HepG2 (cell line): ENCODE results near the gene ZNF503. TPM values are rescaled to one million over a fixed set of nuclear protein-coding genes. Genes with fewer than 3 reads are reported as not detected.

Experiments used
- ATAC-seq: fragments of 200-7000 bp; cut with Tn5 transposase; 3 replicates; pipeline ENCODE4 v1.9.1; 2020; ENCODE audit warnings: mild to moderate bottlenecking, moderate library complexity
- BruUV-seq: library from RNA; stranded (reverse); fragments of 400-500 nt; replicated peaks from 2 replicates; lab custom pipeline; 2021; lab: Mats Ljungman, UMichigan
- CTCF ChIA-PET: fragments of 300-600 bp; formaldehyde crosslinking; extraction: SDS; loops from one replicate; lab custom pipeline; 2021; ENCODE audit warnings: low total read pairs, inconsistent platforms, low intra/inter-chr PET ratio; lab: Yijun Ruan, JAX
- POLR2A ChIA-PET: fragments of 350-600 bp; sonication (Branson Sonifier 250); formaldehyde crosslinking; loops from one replicate; lab custom pipeline; 2020; ENCODE audit warnings: antibody characterized with exemption, inconsistent platforms; lab: Yijun Ruan, JAX
- DNase-seq: peaks from one replicate; pipeline ENCODE4 v3.0.0-alpha.2; 2015; ENCODE audit warnings: low spot score
- FAIRE-seq: peaks from 3 replicates; lab custom pipeline; 2011; peaks lifted over from hg19 to GRCh38; lab: Jason Lieb, UNC
- H2AFZ ChIP-seq: one replicate; pipeline ENCODE4 v1.6.1; 2011; ENCODE audit warnings: low read length, inconsistent platforms
- H3K27ac ChIP-seq: fragments of 300-600 bp; 3 replicates; pipeline ENCODE4 v1.8.0; 2011; ENCODE audit warnings: mixed run types, mild to moderate bottlenecking, mixed read lengths, low read length, inconsistent platforms; ENCODE audit not compliant: insufficient read depth; ENCODE audit errors: extremely low read length
- H3K27me3 ChIP-seq, 2 experiments: fragments of 200-600 bp in 1 of 2; 2 replicates in 1 of 2; 3 replicates in 1 of 2; pipeline versions ENCODE4 v1.6.0 to v1.8.0; 2011; ENCODE audit warnings: low read length in 2 of 2, mild to moderate bottlenecking in 2 of 2, moderate library complexity in 2 of 2, inconsistent platforms in 1 of 2; ENCODE audit not compliant: insufficient read depth in 2 of 2, control insufficient read depth in 1 of 2
- H3K36me3 ChIP-seq, 2 experiments: fragments of 200-600 bp in 1 of 2; replicated peaks in 1 of 2; 2 replicates in 1 of 2; 3 replicates in 1 of 2; pipeline versions ENCODE4 v1.5.1 to v1.8.0; 2011; ENCODE audit warnings: low read length in 2 of 2, inconsistent platforms in 1 of 2; ENCODE audit not compliant: insufficient read depth in 2 of 2, control insufficient read depth in 1 of 2
- H3K4me1 ChIP-seq: 2 replicates; pipeline ENCODE4 v1.5.1; 2012; ENCODE audit warnings: low read length, inconsistent platforms; ENCODE audit not compliant: insufficient read depth
- H3K4me2 ChIP-seq: 2 replicates; pipeline ENCODE4 v1.6.0; 2011; ENCODE audit warnings: low read depth, low read length, inconsistent platforms
- H3K4me3 ChIP-seq, 3 experiments: fragments of 200-600 bp in 1 of 3; sonication (generic), shearing (Covaris generic) in 1 of 3; replicated peaks in 1 of 3; 2 replicates each; pipeline ENCODE4 v1.5.1; 2011 to 2016; ENCODE audit warnings: low read length in 3 of 3, inconsistent platforms in 2 of 3, low read depth in 2 of 3, mild to moderate bottlenecking in 2 of 3, control low read depth in 1 of 3, mixed read lengths in 1 of 3; ENCODE audit not compliant: insufficient read depth in 1 of 3
- H3K79me2 ChIP-seq: one replicate; pipeline ENCODE4 v1.6.1; 2011; ENCODE audit warnings: low read length, inconsistent platforms; ENCODE audit not compliant: insufficient read depth
- H3K9ac ChIP-seq: 2 replicates; pipeline ENCODE4 v1.6.0; 2011; ENCODE audit warnings: mild to moderate bottlenecking, low read depth, low read length, inconsistent platforms; ENCODE audit not compliant: insufficient read depth
- H3K9me3 ChIP-seq: 2 replicates; pipeline ENCODE4 v1.5.1; 2012; ENCODE audit warnings: mild to moderate bottlenecking, low read length
- H4K20me1 ChIP-seq: 2 replicates; pipeline ENCODE4 v1.6.0; 2011; ENCODE audit warnings: inconsistent platforms, mild to moderate bottlenecking, low read length, moderate library complexity; ENCODE audit not compliant: insufficient read depth
- CEBPZ ChIP-seq: IDR thresholded peaks from 2 replicates; pipeline ENCODE4 v1.6.1; 2012; ENCODE audit warnings: low read length, improper control_type of control experiment
- DMTF1 ChIP-seq: sonication (generic); formaldehyde crosslinking; IDR thresholded peaks from 2 replicates; pipeline ENCODE4 v1.4.0; 2020; ENCODE audit warnings: mild to moderate bottlenecking, missing genetic modification reagents
- GPBP1L1 ChIP-seq: sonication (generic); formaldehyde crosslinking; IDR thresholded peaks from 2 replicates; pipeline ENCODE4 v1.5.0; 2020; ENCODE audit warnings: mild to moderate bottlenecking, missing genetic modification reagents
- KLF12 ChIP-seq: sonication (generic); formaldehyde crosslinking; IDR thresholded peaks from 2 replicates; pipeline ENCODE4 v1.4.0; 2020; ENCODE audit warnings: missing genetic modification reagents, borderline replicate concordance
- MAF1 ChIP-seq: sonication (generic); formaldehyde crosslinking; IDR thresholded peaks from 2 replicates; pipeline ENCODE4 v1.5.0; 2020; ENCODE audit warnings: missing genetic modification reagents, borderline replicate concordance
- MED8 ChIP-seq: sonication (generic); formaldehyde crosslinking; IDR thresholded peaks from 2 replicates; pipeline ENCODE4 v1.8.1; 2023; ENCODE audit warnings: mild to moderate bottlenecking, missing genetic modification reagents; ENCODE audit not compliant: insufficient replicate concordance
- NAIF1 ChIP-seq: sonication (generic); formaldehyde crosslinking; IDR thresholded peaks from 2 replicates; pipeline ENCODE4 v1.5.0; 2020; ENCODE audit warnings: mild to moderate bottlenecking, missing genetic modification reagents, borderline replicate concordance
- ZBTB34 ChIP-seq: sonication (generic); formaldehyde crosslinking; IDR thresholded peaks from 2 replicates; pipeline ENCODE4 v1.8.0; 2022; ENCODE audit warnings: mild to moderate bottlenecking, missing genetic modification reagents
- ZNF121 ChIP-seq: sonication (generic); formaldehyde crosslinking; IDR thresholded peaks from 2 replicates; pipeline ENCODE4 v1.5.0; 2020; ENCODE audit warnings: mild to moderate bottlenecking, missing genetic modification reagents
- ZNF569 ChIP-seq: sonication (generic); formaldehyde crosslinking; IDR thresholded peaks from 2 replicates; pipeline ENCODE4 v1.5.0; 2020; ENCODE audit warnings: mild to moderate bottlenecking, missing genetic modification reagents, moderate library complexity, borderline replicate concordance
- ZNF800 ChIP-seq: sonication (generic); formaldehyde crosslinking; IDR thresholded peaks from 2 replicates; pipeline ENCODE4 v1.4.0; 2020; ENCODE audit warnings: missing genetic modification reagents
- ZSCAN9 ChIP-seq: IDR thresholded peaks from 2 replicates; pipeline ENCODE4 v1.6.1; 2016; ENCODE audit warnings: borderline replicate concordance
- WGBS: methylation state at CpG from one replicate; pipeline ENCODE4 v1.1.6; 2017; ENCODE audit warnings: low lambda C conversion rate; 5-methylcytosine and 5-hydroxymethylcytosine counted together
- in situ Hi-C: cut with HindIII; loops from 2 replicates; pipeline ENCODE4 v1.10.0; 2017; ENCODE audit warnings: low pct_unique_long_range_greater_than_20kb; ENCODE audit not compliant: extremely low pct_ligation_motif_present
- intact Hi-C: fragments of 100-400 bp; cut with micrococcal nuclease; formaldehyde crosslinking; loops from one replicate; pipeline ENCODE4 v1.10.0; 2022; ENCODE audit not compliant: unreplicated experiment
- polyA plus RNA-seq, 8 experiments: library from polyadenylated mRNA; depleted of rRNA in 3 of 8; stranded (reverse) in 7 of 8; unstranded in 1 of 8; fragments of >200 nt; fragmentation: Illumina TruSeq in 4 of 8; extraction: Trizol in 4 of 8; gene quantifications; 2 replicates each; pipeline versions ENCODE4 v1.2.1 to v1.2.3, GENCODE V29; 2011 to 2016; ENCODE audit warnings: low read depth in 4 of 8, missing spikeins in 1 of 8, mixed read lengths in 1 of 8; ENCODE audit not compliant: insufficient read depth in 1 of 8
- total RNA-seq, 5 experiments: library from RNA; depleted of rRNA; stranded (reverse); fragments of >200 nt; fragmentation: Illumina TruSeq; extraction: Trizol; gene quantifications; 2 replicates each; pipeline ENCODE4 v1.2.3, GENCODE V29; 2016; ENCODE audit warnings: low read depth in 1 of 5

ZNF503 gene
- total and polyA plus RNA-seq, 2 of the 13 experiments (the other 11 are each of a cell fraction or from before 2014, with no cell fraction given): 2.7 to 8.3 TPM

GRCh38 chr10:75425291-75426079 is 23.9 kb upstream of the ZNF503 start:
- no peak overlapping the region for H3K27ac ChIP-seq
- no peak overlapping the region for H2AFZ ChIP-seq
- H3K79me2 ChIP-seq: no peaks in the 10 kb centered on the region
- intact Hi-C loops (no loop called here), in situ Hi-C loops (no loop called here)
- H4K20me1 ChIP-seq: no peaks in the 10 kb centered on the region
- no peaks in the 10 kb centered on the region for H3K36me3 ChIP-seq
- no peaks in the 10 kb centered on the region for H3K27me3 ChIP-seq
- H3K4me1 ChIP-seq: peaks cover 45% of the 10 kb centered on the region
- WGBS: 89% methylated on average over 6 of the region's 6 CpGs
- ATAC-seq (no peak), FAIRE-seq (no peak), DNase-seq (no peak)
- no peak overlapping the region for H3K9ac ChIP-seq
- H3K4me2 ChIP-seq: no peak overlapping the region
- BruUV-seq: no TSS peak
- no peak overlapping the region for H3K4me3 ChIP-seq
- CTCF ChIA-PET: no interaction called here
- H3K9me3 ChIP-seq: no peaks in the 10 kb centered on the region
- POLR2A ChIA-PET: interaction anchor here (2.8 kb wide), 1 partner anchor 24 kb away, joined by 12 read pairs; the partner anchor contains the start of gene ZNF503
- TF ChIP-seq MAF1 (CRISPR knock-in tag): no peak
- TF ChIP-seq ZNF569 (CRISPR knock-in tag): no peak
- no peak for TF ChIP-seq GPBP1L1 (CRISPR knock-in tag)
- TF ChIP-seq DMTF1 (CRISPR knock-in tag): no peak
- no peak for TF ChIP-seq KLF12 (CRISPR knock-in tag)
- TF ChIP-seq ZSCAN9: no peak
- no peak for TF ChIP-seq MED8 (CRISPR knock-in tag)
- no peak for TF ChIP-seq ZBTB34
- TF ChIP-seq CEBPZ: no peak
- TF ChIP-seq ZNF121 (CRISPR knock-in tag): no peak
- TF ChIP-seq NAIF1: no peak
- no peak for TF ChIP-seq ZNF800 (CRISPR knock-in tag)
